ENCODE results near the gene STON2. TPM values are rescaled to one million over a fixed set of nuclear protein-coding genes. Genes with fewer than 3 reads are reported as not detected.

STON2 gene
- 25.2 and 46.1 TPM in 2 replicates for total RNA-seq

GRCh38 chr14:81400202-81400678 lies at the start of gene STON2:
Gene STON2 (minus strand): TSS chr14:81400324. CDS start chr14:81398382, 1,942 bp downstream.

DNA sequence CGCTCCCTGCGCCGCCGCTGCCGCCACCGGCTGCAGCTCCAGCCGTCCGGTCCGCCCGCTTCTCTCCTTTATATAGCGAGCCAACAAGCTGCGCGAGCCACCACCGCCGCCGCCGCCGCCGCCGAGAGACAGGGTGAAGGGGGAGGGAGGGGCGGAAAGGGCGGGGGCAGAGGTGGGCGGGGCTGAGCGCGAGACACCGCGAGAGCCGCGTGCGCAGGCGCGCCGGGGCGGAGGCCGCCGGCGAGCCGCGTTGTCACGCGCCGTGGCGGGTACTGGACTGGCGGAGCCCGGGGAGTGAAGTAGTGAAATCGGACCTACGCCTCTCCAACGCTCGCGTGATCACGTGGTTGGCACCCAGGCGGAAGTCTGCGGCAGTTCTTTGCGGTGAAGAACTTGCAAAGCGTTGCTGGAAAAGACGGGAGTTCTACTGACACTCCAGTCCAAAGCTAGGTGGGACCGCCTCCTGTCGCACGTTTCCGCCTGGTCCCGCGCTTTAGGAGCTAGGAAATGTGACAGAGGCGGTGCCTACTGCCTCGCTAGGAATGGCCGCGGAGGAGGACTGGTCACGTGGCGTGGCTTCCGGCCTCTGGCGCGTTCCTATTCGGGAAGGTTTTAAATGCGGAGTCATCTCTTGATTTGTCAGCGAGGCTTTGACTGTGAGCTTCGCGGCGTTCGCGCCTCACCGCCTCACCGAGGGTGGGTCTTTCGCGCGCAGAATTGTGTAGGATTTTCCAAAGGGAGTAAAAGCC lies 179.1 kb downstream of the STON2 start, which contains the start of gene GTF2A1:
GTF2A1 (minus strand) TSS at position 130 of the 749 bp plus-strand sequence. CDS start 441 bp downstream, outside the sequence.

Other genes with a start within 250 kb of the STON2 start
- 26.3 and 29.5 TPM in 2 replicates for gene GTF2A1, start 179.4 kb downstream of the STON2 start, total RNA-seq
- gene SEL1L, start 133.5 kb upstream of the STON2 start, total RNA-seq, result 106 and 114 TPM in 2 replicates